ENCODE results near the gene DMAC2L.
"Not testable (repeated sequence)": the region's sequence is repeated elsewhere in the genome, so short reads cannot be mapped to it uniquely, and the experiment has no call there.

Gene DMAC2L, protein sequence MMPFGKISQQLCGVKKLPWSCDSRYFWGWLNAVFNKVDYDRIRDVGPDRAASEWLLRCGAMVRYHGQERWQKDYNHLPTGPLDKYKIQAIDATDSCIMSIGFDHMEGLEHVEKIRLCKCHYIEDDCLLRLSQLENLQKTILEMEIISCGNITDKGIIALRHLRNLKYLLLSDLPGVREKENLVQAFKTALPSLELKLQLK

DNA sequence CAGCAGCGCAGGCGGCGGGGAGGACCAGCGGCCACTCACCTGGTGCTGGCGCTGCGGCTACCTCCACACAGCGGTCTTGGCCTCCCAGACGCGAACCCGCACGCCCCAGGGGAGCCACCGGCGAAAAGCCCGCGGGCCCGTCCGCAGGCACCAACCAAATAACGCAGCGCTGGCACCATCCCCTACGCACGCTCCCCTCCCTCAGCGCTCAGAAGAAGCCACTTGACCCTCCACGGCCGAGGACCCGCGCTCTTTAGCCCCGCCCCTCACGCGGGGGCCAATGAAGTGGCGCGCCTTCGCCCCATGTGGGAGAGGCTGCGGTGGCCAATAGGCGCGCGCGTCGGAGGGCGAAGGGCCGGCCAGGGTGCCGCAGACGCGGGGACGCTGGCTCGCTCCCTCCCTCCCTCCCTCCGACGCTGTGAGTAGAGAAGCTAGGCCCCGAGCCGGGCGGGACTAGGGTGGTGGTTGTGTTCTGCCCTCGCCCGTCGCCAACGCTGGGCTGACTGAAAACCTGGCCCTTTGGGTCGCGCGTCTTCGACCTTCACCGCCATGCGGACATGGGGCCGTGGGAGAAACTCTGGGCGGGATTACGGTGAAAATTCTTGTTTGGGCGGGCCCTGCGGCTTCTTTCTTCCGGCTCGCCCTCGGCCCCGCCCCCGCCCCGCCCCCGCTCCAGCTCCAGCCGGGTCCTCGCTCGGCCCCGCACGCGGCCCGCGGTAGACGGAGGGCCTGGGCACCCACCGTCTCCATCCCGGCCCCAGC is at the start of gene DMAC2L, which contains the start of gene L2HGDH:
Gene DMAC2L, plus strand, starts transcription at position 353 of the 762 bp plus-strand sequence. CDS start 9,164 bp downstream, outside the sequence.
Gene L2HGDH, minus strand, starts transcription at position 258 of the 762 bp plus-strand sequence. Its CDS starts 79 bp downstream, at position 179.
- DNase-seq: peak; percentile 82

DNA sequence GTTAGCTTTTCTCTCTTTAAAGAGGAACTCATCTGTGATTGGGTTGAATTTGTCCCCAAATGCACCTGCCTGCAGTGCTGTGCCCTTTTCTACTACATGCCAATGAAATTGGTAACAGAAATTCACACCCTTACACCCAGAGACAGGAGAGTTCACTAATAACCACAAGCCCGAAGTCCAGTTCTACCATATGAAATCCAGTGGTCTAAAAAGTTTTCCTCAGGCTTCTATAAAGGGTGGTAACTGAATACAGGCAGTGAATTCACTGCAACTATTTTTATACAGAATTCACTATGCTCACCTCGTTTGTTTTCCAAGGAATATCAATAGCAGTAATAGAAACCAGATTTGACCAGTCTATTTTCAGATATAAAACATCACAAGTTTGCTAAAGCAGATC is 49.3 kb upstream of the DMAC2L start:
- no peak for DNase-seq

GRCh38 chr14:50263321-50263720 is 48.8 kb upstream of the DMAC2L start:
- DNase-seq: no peak

GRCh38 chr14:50265029-50265428 is 47.1 kb upstream of the DMAC2L start:
- DNase-seq: no peak

DNA sequence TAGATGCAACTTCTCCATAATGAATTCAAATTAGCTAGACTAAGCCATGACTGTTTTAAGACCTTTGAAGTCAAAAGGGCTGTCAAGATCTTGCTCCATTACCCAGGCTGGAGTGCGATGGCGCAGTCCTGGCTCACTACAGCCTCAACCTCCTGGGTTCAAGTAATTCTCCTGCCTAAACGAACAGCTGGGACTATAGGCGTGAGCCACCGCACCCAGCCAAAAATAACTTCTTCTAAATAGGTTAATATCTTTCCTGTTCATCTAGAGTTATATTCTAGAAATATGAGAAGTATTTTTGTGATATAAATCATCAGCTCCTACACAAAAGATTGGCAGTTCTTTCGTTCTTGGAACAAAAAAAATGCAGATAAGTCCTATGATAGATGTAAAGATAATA is 41.2 kb upstream of the DMAC2L start:
- DNase-seq: no peak

DNA sequence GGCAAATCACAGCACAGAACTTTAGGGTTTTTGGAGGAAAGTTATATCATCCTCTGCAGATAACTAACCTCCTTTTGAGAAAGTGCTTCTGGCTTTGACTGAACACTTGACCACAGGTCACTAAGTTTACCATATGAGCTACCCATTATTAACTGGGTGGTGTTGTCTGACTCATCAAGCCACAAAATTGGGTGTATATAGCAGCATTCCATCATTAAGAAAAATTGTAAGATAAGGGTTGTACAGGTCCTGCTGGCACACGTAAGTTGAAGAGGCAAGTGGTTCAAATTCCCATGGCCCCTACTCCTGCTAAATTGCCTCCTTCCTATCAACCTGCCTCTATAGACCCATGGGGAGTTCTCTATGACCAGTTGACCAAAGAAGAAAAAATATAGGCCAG is 39.6 kb upstream of the DMAC2L start:
- DNase-seq: no peak

DNA sequence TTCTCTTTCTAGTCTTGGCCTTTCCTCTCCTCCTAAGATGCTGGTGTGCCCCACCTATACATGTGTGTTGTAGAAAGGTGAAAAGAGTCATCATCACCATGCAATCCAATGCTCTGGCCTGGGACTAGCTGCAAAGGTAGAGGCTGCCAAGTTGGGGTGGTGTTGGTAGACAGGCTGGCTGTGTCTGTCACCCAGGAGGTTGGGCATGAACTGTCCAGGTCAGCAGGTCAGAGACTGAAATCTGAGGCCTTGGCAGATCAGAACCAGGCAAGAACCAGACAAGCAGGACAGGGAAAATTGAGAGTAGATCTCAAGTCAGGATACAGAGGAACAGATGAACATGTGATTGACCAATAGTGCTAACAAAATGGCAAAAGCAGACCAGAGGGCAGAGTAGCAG is 26.3 kb upstream of the DMAC2L start:
- no peak for DNase-seq

GRCh38 chr14:50288146-50288545 is 24.0 kb upstream of the DMAC2L start:
- DNase-seq: no peak

DNA sequence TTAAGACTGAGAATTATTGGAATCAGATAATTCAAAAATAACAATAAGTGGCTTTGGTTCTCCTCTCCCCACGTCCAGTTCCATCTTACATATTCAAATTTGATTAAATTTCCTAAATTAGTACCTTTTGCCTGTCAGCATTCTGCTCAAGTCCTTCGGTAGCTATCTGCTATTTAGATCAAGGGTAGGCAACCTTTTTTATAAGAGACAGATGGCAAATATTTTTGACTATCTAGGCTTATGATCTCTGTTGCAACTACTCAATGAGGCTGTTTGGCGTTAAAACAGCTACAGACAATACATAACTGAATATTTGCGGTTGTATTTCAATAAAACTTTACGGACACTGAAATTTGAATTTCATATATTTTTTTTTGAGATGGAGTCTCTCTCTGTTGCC is 21.8 kb upstream of the DMAC2L start:
- DNase-seq: no peak

GRCh38 chr14:50299585-50299984 is 12.5 kb upstream of the DMAC2L start:
- DNase-seq: no peak

DNA sequence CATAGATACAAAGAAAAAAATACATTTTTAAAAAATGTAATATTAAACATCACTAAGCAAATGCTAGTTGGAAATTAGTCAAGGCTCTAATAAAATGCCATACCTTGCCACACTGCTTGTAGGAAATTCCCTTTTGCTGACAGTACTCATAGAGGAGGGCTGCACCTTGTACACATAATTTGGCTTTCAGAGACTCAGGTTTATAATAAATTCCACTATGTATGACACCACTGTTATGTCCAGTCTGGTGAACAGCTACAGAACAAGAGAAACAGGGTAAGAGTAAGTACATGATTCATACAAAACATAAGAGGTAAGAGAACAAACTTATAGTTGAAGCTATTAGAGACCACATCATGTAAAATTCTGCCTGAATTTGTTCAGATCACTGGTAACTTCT is 10.2 kb upstream of the DMAC2L start:
- no peak for DNase-seq

DNA sequence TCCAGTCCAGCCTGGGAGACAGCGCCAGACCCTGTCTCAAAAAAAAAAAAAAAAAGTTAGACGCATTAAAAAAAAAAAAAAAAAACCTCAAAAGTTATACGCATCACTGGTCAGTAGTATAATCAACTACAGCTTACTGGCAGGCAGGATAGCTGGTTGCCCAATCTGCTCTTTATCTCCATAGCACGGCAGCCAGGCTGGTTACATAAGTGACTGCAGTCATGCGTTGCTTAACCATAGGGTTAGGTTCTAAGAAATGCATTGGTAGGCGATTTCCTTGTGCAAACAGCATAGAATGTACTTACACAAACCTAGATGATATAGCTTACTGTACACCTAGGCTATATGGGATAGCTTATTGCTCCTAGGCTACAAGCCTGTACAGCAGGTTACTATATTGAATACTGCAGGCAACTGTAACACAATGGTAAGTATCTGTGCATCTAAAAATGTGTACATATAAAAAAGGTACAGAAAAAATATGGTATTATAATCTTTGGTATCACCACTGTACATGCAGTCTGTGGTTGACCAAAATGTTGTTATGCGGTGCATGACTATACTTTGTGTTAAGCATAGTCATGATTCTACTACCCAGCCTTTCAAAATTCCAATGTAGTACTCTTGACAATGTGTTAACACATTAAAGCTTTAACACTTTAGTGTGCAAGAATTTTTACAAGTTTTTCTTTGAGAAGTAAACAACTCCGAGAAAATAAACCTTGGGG is 8.2 kb upstream of the DMAC2L start:
- no peak for DNase-seq

DNA sequence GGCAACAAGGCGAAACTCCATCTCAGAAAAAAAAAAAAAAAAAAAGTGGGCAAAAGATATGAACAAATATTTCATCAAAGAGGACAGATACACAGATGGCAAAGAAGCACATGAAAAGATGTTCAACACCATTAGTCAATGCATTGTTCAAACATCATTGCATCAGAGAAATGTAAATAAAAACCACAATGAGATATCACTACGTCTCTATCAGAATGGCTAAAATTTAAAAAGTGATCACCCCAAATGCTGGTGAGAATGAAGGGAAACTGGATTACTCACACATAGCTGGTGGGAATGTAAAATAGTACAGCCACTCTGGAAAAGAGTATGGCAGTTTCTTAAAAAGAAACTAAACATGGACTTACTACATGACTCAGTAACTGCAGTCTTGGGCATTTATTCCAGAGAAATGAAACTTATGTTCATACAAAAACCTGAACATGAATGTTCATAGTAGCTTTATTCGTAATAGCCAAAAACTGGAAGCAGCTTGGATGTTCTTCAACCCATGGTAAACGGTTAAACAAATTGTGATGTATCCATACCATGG is 3.7 kb upstream of the DMAC2L start:
- DNase-seq: no peak

- no peak for DNase-seq
Measured at GRCh38 chr14:50310445-50310844, 1.7 kb upstream of the DMAC2L start.

DNA sequence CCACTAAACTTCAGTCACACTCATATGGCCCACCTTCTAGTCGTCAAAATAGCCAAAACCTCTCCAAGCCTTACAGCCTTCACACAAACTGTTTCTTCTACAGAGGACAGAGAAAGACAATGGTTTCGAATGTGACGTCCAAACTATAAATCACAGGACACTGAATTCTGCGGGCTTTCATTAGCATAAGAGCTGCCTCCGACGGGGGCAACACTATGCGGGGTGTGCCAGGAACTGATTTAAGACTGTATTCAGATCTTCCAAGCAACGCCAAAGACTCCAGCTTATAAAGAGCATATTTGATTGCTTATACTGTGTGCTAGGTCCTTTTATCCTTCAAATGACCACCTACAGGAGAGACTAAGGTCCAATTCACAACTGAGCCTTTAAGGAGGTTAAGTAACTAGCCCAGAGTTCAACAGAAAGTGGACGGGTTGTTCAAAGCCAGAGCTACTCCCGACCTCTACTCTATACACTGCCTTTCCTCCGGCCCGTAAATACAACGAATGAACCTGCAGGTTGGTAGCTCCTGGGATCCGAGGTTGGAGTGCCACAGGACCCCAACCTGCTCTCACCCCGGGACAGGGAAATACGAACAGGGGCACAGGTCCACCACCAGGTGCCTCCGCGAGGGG is 670 bp upstream of the DMAC2L start:
- DNase-seq: no peak

- DNase-seq: no peak
Measured at GRCh38 chr14:50312734-50313054, 570 bp downstream of the DMAC2L start.

- not testable (repeated sequence) for DNase-seq
Measured at GRCh38 chr14:50314098-50314497, 2.0 kb downstream of the DMAC2L start.

- no peak for DNase-seq
Measured at GRCh38 chr14:50318031-50318626, 6.0 kb downstream of the DMAC2L start.

DNA sequence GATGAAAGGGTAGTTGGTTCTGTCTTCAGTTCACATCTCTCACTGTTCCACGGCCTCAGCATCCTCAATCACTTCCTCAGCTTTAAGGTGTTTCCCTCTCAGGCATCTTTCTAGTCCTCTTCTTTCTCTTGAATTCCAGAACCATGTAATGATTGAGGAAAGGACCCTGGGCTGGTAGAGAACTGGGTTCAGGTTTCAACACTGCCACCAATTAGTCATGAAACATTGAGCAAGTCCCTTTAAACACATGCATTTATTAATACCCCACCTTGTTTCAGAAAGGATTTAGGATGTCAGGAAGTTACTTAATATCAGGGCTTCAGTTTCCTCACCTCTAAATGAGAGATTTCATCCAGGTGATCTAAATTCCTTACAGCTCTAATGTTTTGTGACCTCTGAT is 7.2 kb downstream of the DMAC2L start:
- no peak for DNase-seq

DNA sequence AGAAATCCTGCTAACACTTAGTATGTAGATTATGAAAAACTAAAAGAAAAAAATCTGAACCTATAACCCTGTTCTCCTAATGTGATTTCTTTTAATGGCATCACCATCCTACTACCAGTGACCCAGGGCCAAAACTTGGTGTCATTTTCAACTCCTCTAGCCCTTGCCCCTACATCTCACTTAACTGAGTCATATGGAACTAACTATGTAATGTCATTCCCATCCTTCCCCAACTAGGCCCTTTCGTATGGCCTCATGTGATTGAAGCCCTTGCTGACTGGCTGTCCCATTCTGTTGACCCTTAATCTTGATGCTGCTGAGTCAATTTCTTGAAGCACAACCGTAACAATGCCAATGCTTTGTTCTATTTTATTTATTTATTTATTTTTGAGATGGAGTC is 7.6 kb downstream of the DMAC2L start:
- DNase-seq: no peak

- no peak for DNase-seq
Measured at GRCh38 chr14:50320283-50320682, 8.2 kb downstream of the DMAC2L start.

GRCh38 chr14:50321009-50321660 is 9.0 kb downstream of the DMAC2L start:
- peak; percentile 53 for DNase-seq
